Chondrocyte (in vitro differentiated cells): ENCODE results near the gene RBM4B. TPM values are rescaled to one million over a fixed set of nuclear protein-coding genes. Genes with fewer than 3 reads are reported as not detected.
"Not testable (repeated sequence)": the region's sequence is repeated elsewhere in the genome, so short reads cannot be mapped to it uniquely, and the experiment has no call there.

Experiments used
- DNase-seq: peaks from one replicate; pipeline ENCODE4 v3.0.0; 2021; ENCODE audit warnings: mixed read lengths, low spot score
- H3K27ac Mint-ChIP-seq: one replicate; pipeline ENCODE4 v1.8.0; 2021; ENCODE audit warnings: mild to moderate bottlenecking, moderate library complexity, mixed read lengths; ENCODE audit not compliant: unreplicated experiment
- H3K27me3 Mint-ChIP-seq: 2 replicates; pipeline ENCODE4 v1.8.0; 2021; ENCODE audit warnings: low read depth, mixed read lengths
- H3K36me3 Mint-ChIP-seq: 2 replicates; pipeline ENCODE4 v1.8.0; 2021; ENCODE audit warnings: low read depth, mixed read lengths
- H3K4me1 Mint-ChIP-seq: 2 replicates; pipeline ENCODE4 v1.8.0; 2021; ENCODE audit warnings: low read depth, mild to moderate bottlenecking, mixed read lengths
- H3K4me3 Mint-ChIP-seq: one replicate; pipeline ENCODE4 v1.8.0; 2021; ENCODE audit warnings: mild to moderate bottlenecking, moderate library complexity, mixed read lengths; ENCODE audit not compliant: unreplicated experiment
- H3K9me3 Mint-ChIP-seq: 2 replicates; pipeline ENCODE4 v1.8.0; 2021; ENCODE audit warnings: low read depth, mixed read lengths
- CTCF ChIP-seq: fragments of 200-600 bp; sonication (generic); IDR thresholded peaks from 2 replicates; pipeline ENCODE4 v1.5.0; 2021; ENCODE audit warnings: antibody characterized with exemption, mild to moderate bottlenecking, moderate library complexity
- long read RNA-seq: library from polyadenylated mRNA; stranded (forward); transcript quantifications from one replicate; pipeline ENCODE4 v2.0.0, GENCODE V29; 2021
- total RNA-seq: library from RNA; stranded (reverse); gene quantifications from 3 replicates; pipeline ENCODE4 v1.2.1, GENCODE V29; 2021

The RBM4B gene, protein sequence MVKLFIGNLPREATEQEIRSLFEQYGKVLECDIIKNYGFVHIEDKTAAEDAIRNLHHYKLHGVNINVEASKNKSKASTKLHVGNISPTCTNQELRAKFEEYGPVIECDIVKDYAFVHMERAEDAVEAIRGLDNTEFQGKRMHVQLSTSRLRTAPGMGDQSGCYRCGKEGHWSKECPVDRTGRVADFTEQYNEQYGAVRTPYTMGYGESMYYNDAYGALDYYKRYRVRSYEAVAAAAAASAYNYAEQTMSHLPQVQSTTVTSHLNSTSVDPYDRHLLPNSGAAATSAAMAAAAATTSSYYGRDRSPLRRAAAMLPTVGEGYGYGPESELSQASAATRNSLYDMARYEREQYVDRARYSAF
- 19.6 to 26.3 TPM (median 22.5 TPM) in 3 replicates for total RNA-seq
- long read RNA-seq, transcript RBM4B-206 (2 exons, 1,646 nt): minor isoform, 10 of 43 reads
- long read RNA-seq, transcript RBM4B-201 (4 exons, 1,840 nt): major isoform, 21 of 43 reads
- long read RNA-seq, partial matches to known transcripts: 5 of 43 reads
- long read RNA-seq, other reads (novel, unspliced or antisense): 7 of 43 reads

DNA sequence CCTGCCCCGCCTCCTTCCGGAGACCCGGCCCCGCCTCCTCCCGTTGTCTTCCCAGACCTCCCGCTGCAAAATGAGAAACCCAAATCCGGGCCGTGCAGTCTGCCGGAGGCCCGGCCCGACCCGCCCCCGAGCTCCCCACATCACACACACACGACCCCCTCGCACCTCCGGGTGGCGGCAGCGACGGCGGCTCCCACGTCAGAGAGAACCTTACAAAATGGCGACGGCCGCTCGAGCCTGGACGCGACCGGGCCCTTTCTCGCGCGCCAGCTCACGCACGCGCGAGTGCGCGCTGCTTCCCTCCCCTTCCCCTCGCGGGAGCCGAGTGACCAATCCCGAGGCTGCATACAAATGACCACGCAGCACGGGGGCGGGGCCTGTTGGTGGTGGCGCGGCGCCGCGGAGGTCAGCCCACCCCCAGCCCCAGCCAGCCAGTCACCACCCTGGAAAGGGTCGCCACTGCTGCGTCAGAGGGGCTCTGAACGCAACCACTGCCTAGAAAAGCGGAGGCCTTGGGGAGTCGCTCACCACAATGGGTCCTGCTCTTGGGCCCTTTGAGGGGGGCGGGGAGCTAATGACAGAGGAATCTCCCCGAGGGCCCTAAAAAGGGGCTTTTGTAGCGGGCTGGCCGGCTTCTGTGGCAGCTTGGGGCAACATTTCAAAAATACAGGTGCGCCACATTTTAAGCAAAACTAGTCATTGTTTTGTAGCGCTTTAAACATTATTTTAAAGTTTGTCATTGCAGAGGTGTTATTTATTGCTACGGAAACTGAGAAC is at the start of gene RBM4B:
Gene RBM4B (minus strand): TSS at position 289 of the 777 bp plus-strand sequence. CDS start 808 bp downstream, outside the sequence.
- Mint-ChIP-seq H3K4me1 (peaks cover 44% of the 10 kb centered on the region), H3K36me3 (peaks cover 5% of the 10 kb centered on the region), H3K9me3 (no peaks in the 10 kb centered on the region), H3K4me3 (peak within 1 kb of the TSS; percentile 91), H3K27ac (peak within 1 kb of the TSS; percentile 99), H3K27me3 (no peaks in the 10 kb centered on the region)
- peak; percentile 98 for DNase-seq
- no peak for TF ChIP-seq CTCF

DNA sequence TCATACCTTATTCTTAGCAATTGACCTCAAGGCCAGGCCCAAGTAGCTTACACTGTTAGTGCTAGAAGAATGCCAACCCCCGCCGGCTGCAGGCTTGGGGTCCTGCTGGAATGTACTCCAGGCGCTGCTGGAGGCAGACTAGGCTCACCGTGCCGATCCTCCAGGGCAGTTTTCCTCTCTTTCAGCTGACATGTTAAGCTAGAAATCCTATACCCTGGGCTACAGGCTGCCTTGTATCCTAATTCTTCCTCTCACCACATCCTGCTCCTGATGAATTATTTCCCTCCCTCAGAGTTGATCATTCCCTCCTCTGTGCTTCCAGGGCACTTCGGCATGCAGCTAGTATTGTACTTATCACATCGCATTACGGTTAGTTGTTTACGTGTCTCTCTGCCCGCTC is 48.0 kb upstream of the RBM4B start:
- TF ChIP-seq CTCF: no peak
- H3K27me3 Mint-ChIP-seq: peaks cover 3% of the 10 kb centered on the region
- peaks cover 28% of the 10 kb centered on the region for H3K4me1 Mint-ChIP-seq
- H3K36me3 Mint-ChIP-seq: no peaks in the 10 kb centered on the region
- H3K9me3 Mint-ChIP-seq: no peaks in the 10 kb centered on the region
- H3K4me3 Mint-ChIP-seq: no peak overlapping the region
- peak overlapping the region; percentile 2 for H3K27ac Mint-ChIP-seq
- DNase-seq: no peak

- no peak overlapping the region for H3K4me3 Mint-ChIP-seq
- no peaks in the 10 kb centered on the region for H3K36me3 Mint-ChIP-seq
- no peak overlapping the region for H3K27ac Mint-ChIP-seq
- peaks cover 3% of the 10 kb centered on the region for H3K27me3 Mint-ChIP-seq
- no peaks in the 10 kb centered on the region for H3K9me3 Mint-ChIP-seq
- no peak for TF ChIP-seq CTCF
- peaks cover 33% of the 10 kb centered on the region for H3K4me1 Mint-ChIP-seq
- no peak for DNase-seq
These were observed 47.4 kb upstream of the RBM4B start for GRCh38 chr11:66725114-66725513.

GRCh38 chr11:66724167-66724566 is 46.5 kb upstream of the RBM4B start:
- peaks cover 37% of the 10 kb centered on the region for H3K4me1 Mint-ChIP-seq
- not testable (repeated sequence) for H3K36me3 Mint-ChIP-seq, H3K27me3 Mint-ChIP-seq, H3K27ac Mint-ChIP-seq, DNase-seq, H3K4me3 Mint-ChIP-seq, H3K9me3 Mint-ChIP-seq

DNA sequence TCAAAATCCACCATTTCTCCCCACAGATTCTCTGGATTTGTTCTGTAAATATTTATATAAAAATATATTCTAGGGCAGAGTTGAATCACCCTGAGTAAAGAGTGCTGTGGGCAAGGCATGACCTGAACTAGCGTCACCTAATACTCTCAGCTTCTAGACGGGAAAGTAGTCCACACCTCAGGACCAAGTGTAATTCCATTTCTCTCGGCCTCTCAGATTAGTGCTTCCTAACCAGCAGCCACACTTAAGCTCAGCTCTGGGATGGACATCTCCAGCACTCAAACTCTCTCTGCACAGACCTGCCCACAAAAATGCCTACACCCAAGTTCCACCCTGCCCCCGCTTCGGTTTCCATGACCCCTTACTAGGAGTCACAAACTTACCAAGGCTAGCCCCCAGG is 46.0 kb upstream of the RBM4B start:
- no peak for DNase-seq
- H3K27me3 Mint-ChIP-seq: peaks cover 2% of the 10 kb centered on the region
- H3K36me3 Mint-ChIP-seq: no peaks in the 10 kb centered on the region
- peaks cover 35% of the 10 kb centered on the region for H3K4me1 Mint-ChIP-seq
- no peak for TF ChIP-seq CTCF
- H3K4me3 Mint-ChIP-seq: no peak overlapping the region
- no peak overlapping the region for H3K27ac Mint-ChIP-seq
- H3K9me3 Mint-ChIP-seq: no peaks in the 10 kb centered on the region
